Measurements from ENCODE around the gene ZMIZ1. TPM values are rescaled to one million over a fixed set of nuclear protein-coding genes. Genes with fewer than 3 reads are reported as not detected.
"Not testable (repeated sequence)": the region's sequence is repeated elsewhere in the genome, so short reads cannot be mapped to it uniquely, and the experiment has no call there.

ZMIZ1 gene
- total RNA-seq, 1 experiment from 2014 or later = 23.5 TPM

GRCh38 chr10:79034271-79034876, 34.4 kb upstream of the ZMIZ1 start:
- no peaks in the 10 kb centered on the region for H3K9me3 Mint-ChIP-seq (ENCODE audit: low read depth, unreplicated experiment)
- no TSS peak for BruUV-seq (replicated peaks)
- H3K36me3 Mint-ChIP-seq (ENCODE audit: insufficient read depth, unreplicated experiment) = no peaks in the 10 kb centered on the region
- H3K4me3 Mint-ChIP-seq (ENCODE audit: low read depth, unreplicated experiment) = no peak overlapping the region
- H3K27me3 Mint-ChIP-seq (ENCODE audit: unreplicated experiment) = peaks cover 36% of the 10 kb centered on the region
- DNase-seq = no peak
- H3K27ac Mint-ChIP-seq (ENCODE audit: unreplicated experiment) = no peak overlapping the region
- no peaks in the 10 kb centered on the region for H3K4me1 Mint-ChIP-seq (ENCODE audit: low read depth, unreplicated experiment)
- CTCF ChIA-PET = no interaction called here
- intact Hi-C loops (cut with micrococcal nuclease; ENCODE audit: unreplicated experiment) = no loop called here
- TF ChIP-seq, protein P1, sequence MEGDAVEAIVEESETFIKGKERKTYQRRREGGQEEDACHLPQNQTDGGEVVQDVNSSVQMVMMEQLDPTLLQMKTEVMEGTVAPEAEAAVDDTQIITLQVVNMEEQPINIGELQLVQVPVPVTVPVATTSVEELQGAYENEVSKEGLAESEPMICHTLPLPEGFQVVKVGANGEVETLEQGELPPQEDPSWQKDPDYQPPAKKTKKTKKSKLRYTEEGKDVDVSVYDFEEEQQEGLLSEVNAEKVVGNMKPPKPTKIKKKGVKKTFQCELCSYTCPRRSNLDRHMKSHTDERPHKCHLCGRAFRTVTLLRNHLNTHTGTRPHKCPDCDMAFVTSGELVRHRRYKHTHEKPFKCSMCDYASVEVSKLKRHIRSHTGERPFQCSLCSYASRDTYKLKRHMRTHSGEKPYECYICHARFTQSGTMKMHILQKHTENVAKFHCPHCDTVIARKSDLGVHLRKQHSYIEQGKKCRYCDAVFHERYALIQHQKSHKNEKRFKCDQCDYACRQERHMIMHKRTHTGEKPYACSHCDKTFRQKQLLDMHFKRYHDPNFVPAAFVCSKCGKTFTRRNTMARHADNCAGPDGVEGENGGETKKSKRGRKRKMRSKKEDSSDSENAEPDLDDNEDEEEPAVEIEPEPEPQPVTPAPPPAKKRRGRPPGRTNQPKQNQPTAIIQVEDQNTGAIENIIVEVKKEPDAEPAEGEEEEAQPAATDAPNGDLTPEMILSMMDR (IDR thresholded peaks at IDR 0.05; ENCODE audit: unreplicated experiment) = no peak

DNA sequence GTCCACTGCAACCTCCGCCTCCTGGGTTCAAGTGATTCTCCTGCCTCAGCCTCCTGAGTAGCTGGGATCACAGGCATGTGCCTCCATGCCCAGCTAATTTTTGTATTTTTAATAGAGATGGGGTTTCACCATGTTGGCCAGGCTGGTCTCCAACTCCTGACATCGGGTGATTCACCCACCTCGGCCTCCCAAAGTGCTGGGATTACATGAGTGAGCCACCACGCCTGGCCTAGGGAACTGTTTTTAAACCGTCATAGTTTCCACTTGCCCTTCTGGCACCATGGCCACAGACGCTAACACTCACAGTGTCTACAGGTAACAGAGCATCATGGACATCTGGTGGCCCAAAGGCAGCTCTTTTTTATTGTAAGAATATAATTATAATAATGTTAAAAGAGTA, 32.4 kb upstream of the ZMIZ1 start:
- BruUV-seq (replicated peaks); H3K9me3 Mint-ChIP-seq (ENCODE audit: low read depth, unreplicated experiment); H3K27ac Mint-ChIP-seq (ENCODE audit: unreplicated experiment); CTCF ChIA-PET; H3K4me3 Mint-ChIP-seq (ENCODE audit: low read depth, unreplicated experiment); DNase-seq; H3K4me1 Mint-ChIP-seq (ENCODE audit: low read depth, unreplicated experiment); H3K36me3 Mint-ChIP-seq (ENCODE audit: insufficient read depth, unreplicated experiment); intact Hi-C loops (cut with micrococcal nuclease; ENCODE audit: unreplicated experiment): not testable (repeated sequence)
- H3K27me3 Mint-ChIP-seq (ENCODE audit: unreplicated experiment) = peaks cover 31% of the 10 kb centered on the region

DNA sequence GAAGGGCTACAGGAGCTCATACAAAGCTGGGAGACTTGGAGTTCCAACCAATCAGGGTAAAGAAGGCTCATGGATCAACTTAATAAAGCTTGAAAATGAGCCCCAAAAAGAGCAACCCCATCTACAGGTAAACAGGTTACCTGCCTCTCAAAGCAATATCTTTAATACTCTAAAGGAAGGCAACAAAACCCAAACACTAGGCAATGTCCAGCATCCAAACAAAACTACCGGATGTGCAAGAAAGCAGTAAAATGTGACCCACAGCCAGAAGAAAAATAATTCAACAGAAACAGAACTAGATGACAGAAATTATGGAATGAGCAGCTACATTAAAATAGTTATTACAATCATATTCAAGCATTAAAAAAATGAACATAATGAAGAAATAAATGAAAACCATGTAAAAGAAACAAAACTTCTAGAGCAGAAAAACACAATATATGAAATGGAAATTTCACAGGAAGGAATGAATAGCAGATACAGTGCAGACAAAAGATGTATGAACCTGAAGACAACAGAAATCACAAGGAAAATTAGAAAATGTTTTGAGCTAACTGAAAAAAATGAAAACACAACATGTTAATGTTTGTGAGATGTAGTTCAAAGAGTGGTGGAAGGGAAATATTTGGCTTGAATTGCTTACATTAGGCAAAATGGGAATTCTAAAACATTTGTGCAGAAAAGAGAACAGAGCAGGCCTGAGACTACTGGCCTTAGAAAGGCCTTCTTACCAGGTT, 30.5 kb upstream of the ZMIZ1 start:
- H3K27ac Mint-ChIP-seq (ENCODE audit: unreplicated experiment) = no peak overlapping the region
- no peaks in the 10 kb centered on the region for H3K9me3 Mint-ChIP-seq (ENCODE audit: low read depth, unreplicated experiment)
- intact Hi-C loops (cut with micrococcal nuclease; ENCODE audit: unreplicated experiment) = no loop called here
- BruUV-seq (replicated peaks) = no TSS peak
- no peaks in the 10 kb centered on the region for H3K4me1 Mint-ChIP-seq (ENCODE audit: low read depth, unreplicated experiment)
- no peak for DNase-seq
- H3K4me3 Mint-ChIP-seq (ENCODE audit: low read depth, unreplicated experiment) = no peak overlapping the region
- CTCF ChIA-PET = interaction anchor here (0.5 to 0.6 kb wide), 3 partner anchors 64 to 986 kb away, joined by 3 to 4 read pairs (median 4); no protein-coding TSS in a partner anchor
- H3K27me3 Mint-ChIP-seq (ENCODE audit: unreplicated experiment) = peaks cover 50% of the 10 kb centered on the region
- TF ChIP-seq, protein P1 (IDR thresholded peaks at IDR 0.05; ENCODE audit: unreplicated experiment) = no peak
- H3K36me3 Mint-ChIP-seq (ENCODE audit: insufficient read depth, unreplicated experiment) = no peaks in the 10 kb centered on the region

- Mint-ChIP-seq H3K4me3 (ENCODE audit: low read depth, unreplicated experiment) (no peak overlapping the region), H3K27ac (ENCODE audit: unreplicated experiment) (no peak overlapping the region), H3K27me3 (ENCODE audit: unreplicated experiment) (peaks cover 52% of the 10 kb centered on the region), H3K36me3 (ENCODE audit: insufficient read depth, unreplicated experiment) (no peaks in the 10 kb centered on the region), H3K4me1 (ENCODE audit: low read depth, unreplicated experiment) (no peaks in the 10 kb centered on the region), H3K9me3 (ENCODE audit: low read depth, unreplicated experiment) (no peaks in the 10 kb centered on the region)
- BruUV-seq (replicated peaks) = no TSS peak
- no peak for DNase-seq
- CTCF ChIA-PET = interaction anchor here (0.5 to 0.6 kb wide), 3 partner anchors 64 to 986 kb away, joined by 3 to 4 read pairs (median 4); no protein-coding TSS in a partner anchor
- intact Hi-C loops (cut with micrococcal nuclease; ENCODE audit: unreplicated experiment) = no loop called here
- TF ChIP-seq, protein P1 (IDR thresholded peaks at IDR 0.05; ENCODE audit: unreplicated experiment) = no peak
Observed at GRCh38 chr10:79038841-79039201, 29.9 kb upstream of the ZMIZ1 start.

Measured in Calu3 (cell line).